Measurements from ENCODE around the gene PSPN.

Gene PSPN

DNA sequence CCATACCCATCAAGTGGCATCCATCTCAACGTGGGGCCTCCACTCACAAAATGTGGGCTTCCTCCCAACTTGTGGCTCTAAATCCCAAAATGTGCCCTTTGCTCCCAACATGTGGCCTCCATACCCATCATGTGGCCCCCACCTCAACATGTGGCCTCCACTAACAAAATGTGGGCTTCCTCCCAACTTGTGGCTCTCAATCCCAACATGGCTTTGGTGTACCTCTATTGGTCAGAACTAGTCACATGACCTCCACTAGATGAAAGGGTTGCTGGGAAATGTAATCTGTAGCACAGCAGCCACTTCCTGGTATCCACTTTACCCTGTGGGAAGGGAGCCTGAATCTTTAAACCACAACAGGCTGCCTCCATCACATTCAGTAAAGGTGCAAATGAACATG, 32.3 kb downstream of the PSPN start:
- peak; percentile 7 for DNase-seq (ENCODE audit: low read depth)
- no peak overlapping the region for H3K4me3 ChIP-seq (ENCODE audit: low read depth, low read length)
- TF ChIP-seq MYC (IDR thresholded peaks at IDR 0.05; ENCODE audit: low read depth, low read length) (no peak), POLR2A (IDR thresholded peaks at IDR 0.05; ENCODE audit: extremely low read depth, insufficient read length) (no peak)
- TF ChIP-seq, protein P1, sequence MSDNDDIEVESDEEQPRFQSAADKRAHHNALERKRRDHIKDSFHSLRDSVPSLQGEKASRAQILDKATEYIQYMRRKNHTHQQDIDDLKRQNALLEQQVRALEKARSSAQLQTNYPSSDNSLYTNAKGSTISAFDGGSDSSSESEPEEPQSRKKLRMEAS (IDR thresholded peaks at IDR 0.05; ENCODE audit: low read depth, low read length) = no peak
- TF ChIP-seq, protein P2, sequence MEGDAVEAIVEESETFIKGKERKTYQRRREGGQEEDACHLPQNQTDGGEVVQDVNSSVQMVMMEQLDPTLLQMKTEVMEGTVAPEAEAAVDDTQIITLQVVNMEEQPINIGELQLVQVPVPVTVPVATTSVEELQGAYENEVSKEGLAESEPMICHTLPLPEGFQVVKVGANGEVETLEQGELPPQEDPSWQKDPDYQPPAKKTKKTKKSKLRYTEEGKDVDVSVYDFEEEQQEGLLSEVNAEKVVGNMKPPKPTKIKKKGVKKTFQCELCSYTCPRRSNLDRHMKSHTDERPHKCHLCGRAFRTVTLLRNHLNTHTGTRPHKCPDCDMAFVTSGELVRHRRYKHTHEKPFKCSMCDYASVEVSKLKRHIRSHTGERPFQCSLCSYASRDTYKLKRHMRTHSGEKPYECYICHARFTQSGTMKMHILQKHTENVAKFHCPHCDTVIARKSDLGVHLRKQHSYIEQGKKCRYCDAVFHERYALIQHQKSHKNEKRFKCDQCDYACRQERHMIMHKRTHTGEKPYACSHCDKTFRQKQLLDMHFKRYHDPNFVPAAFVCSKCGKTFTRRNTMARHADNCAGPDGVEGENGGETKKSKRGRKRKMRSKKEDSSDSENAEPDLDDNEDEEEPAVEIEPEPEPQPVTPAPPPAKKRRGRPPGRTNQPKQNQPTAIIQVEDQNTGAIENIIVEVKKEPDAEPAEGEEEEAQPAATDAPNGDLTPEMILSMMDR (IDR thresholded peaks at IDR 0.05; ENCODE audit: low read depth, low read length) = no peak

DNA sequence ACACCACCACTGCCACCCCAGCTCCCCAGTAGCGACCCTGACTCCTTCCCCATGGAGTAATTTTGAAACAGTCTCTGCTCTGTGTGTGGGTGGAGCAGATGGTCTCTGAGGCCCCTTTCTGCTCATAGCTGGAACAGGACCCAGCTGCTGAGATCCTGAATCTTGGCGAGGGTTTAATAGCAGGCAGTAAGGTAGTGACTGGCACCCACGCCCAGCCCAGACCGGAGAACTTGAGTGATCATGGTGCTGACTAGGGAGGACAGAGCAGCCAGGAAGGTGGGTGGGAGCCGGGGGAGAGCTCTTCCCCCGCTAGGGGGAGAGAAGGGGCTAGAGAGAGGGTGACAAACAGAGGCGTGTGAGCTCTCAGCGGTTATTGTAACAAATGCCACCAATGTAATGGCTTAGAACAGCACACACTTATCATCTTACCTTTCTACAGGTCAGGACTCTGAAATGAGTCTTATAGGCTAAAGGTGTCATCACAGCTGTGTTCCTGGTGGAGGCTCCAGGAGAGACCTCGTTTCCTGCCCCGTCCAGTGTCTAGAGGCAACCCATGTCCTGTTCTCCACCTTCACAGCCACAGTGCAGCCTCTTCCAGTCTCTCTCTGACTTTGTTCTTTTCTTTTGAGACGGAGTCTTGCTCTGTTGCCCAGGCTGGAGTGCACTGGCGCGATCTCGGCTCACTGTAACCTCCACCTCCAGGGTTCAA, 35.1 kb downstream of the PSPN start:
- no peak for TF ChIP-seq MYC (IDR thresholded peaks at IDR 0.05; ENCODE audit: low read depth, low read length)
- no peak for TF ChIP-seq POLR2A (IDR thresholded peaks at IDR 0.05; ENCODE audit: extremely low read depth, insufficient read length)
- TF ChIP-seq, protein P2 (IDR thresholded peaks at IDR 0.05; ENCODE audit: low read depth, low read length) = no peak
- TF ChIP-seq, protein P1 (IDR thresholded peaks at IDR 0.05; ENCODE audit: low read depth, low read length) = no peak
- DNase-seq (ENCODE audit: low read depth) = peak; percentile 10
- no peak overlapping the region for H3K4me3 ChIP-seq (ENCODE audit: low read depth, low read length)

DNA sequence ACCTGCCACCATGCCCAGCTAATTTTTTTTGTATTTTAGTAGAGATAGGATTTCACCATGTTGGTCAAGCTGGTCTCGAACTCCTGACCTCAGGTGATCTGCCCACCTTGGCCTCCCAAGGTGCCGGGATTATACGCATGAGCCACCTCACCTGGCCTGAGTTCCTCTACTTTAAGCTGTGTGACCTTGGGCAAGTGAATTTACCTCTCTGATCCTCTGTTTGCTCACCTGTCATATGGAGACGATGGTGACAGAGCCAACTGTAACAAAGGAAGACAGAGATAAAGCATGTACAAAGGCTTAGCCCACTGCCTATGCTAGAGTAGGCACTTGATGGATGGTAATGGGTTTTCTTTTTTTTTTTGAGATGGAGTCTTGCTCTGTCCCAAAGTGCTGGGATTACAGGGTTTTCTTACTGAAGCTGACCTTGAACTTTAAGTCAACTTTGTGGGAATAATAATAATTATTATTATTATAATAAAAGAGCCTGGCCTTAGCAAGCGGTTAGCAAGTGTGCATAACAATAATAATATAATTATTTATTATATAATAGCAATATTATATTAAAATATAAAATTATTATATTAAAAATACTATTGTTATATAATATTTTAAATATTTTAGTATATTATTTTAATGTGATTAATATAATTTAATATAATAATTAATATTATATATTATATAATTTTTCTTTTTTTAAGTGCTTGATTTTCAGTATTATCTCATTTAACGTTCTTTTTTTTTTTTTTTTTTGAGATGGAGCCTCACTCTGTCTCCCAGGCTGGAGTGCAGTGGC, 41.0 kb downstream of the PSPN start:
- TF ChIP-seq, protein P1 (IDR thresholded peaks at IDR 0.05; ENCODE audit: low read depth, low read length) = no peak
- TF ChIP-seq POLR2A (IDR thresholded peaks at IDR 0.05; ENCODE audit: extremely low read depth, insufficient read length) (no peak), MYC (IDR thresholded peaks at IDR 0.05; ENCODE audit: low read depth, low read length) (no peak)
- TF ChIP-seq, protein P2 (IDR thresholded peaks at IDR 0.05; ENCODE audit: low read depth, low read length) = no peak
- no peak overlapping the region for H3K4me3 ChIP-seq (ENCODE audit: low read depth, low read length)
- no peak for DNase-seq (ENCODE audit: low read depth)

DNA sequence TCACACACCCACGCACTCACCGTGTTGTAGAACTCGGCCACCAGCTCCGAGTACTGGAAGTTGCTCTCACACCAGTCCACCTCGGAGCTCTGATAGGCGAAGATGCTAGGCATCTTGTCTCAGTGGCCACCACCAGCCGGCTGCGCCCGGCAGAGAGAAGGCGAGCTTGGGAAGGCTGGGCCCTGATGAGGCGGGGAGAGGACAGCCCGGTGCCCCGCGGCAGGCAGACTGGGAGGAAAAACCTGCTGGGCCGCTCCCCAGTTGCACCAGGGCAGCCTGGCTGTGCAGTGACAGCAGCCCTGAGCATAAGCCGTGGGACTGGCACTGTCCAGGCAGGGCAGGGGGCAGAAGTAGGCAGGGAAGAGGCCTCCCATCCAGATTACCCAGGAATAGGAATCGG, 42.3 kb downstream of the PSPN start, which contains the start of gene ACER1:
Gene ACER1, minus strand, starts transcription at position 174 of the 400 bp plus-strand sequence. Its CDS starts 61 bp downstream, at position 113.
- TF ChIP-seq, protein P1 (IDR thresholded peaks at IDR 0.05; ENCODE audit: low read depth, low read length) = no peak
- TF ChIP-seq POLR2A (IDR thresholded peaks at IDR 0.05; ENCODE audit: extremely low read depth, insufficient read length) (no peak), MYC (IDR thresholded peaks at IDR 0.05; ENCODE audit: low read depth, low read length) (no peak)
- TF ChIP-seq, protein P2 (IDR thresholded peaks at IDR 0.05; ENCODE audit: low read depth, low read length) = no peak
- no peak for DNase-seq (ENCODE audit: low read depth)
- H3K4me3 ChIP-seq (ENCODE audit: low read depth, low read length) = no peak within 1 kb of the TSS

DNA sequence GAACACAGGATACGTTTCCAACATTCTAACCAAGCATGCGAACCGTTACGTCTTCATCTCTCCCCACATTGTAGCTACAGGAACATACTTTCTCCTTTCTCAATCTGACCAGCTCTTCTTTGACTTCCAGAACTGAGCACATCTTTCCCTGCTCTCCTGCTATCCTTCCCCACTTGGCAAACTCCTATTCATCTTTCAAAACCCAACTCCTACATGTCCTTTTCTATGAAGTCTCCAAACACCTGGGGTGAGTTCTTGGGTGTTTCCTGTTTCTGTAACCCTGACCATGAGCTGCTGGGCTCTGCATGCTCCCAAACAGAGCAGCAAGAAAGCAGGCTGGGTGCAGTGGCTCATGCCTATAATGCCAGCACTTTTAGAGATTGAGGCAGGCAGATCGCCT, 48.9 kb downstream of the PSPN start:
- no peak for DNase-seq (ENCODE audit: low read depth)
- TF ChIP-seq MYC (IDR thresholded peaks at IDR 0.05; ENCODE audit: low read depth, low read length) (no peak), POLR2A (IDR thresholded peaks at IDR 0.05; ENCODE audit: extremely low read depth, insufficient read length) (no peak)
- TF ChIP-seq, protein P1 (IDR thresholded peaks at IDR 0.05; ENCODE audit: low read depth, low read length) = no peak
- TF ChIP-seq, protein P2 (IDR thresholded peaks at IDR 0.05; ENCODE audit: low read depth, low read length) = no peak
- no peak overlapping the region for H3K4me3 ChIP-seq (ENCODE audit: low read depth, low read length)

All from NB4 (cell line).